HepG2 (cell line): ENCODE measurements around the gene DYNLT5.

ENCODE experiments used
- CC2D1A ChIP-seq: sonication (generic); formaldehyde crosslinking; IDR thresholded peaks from 2 replicates; pipeline ENCODE4 v1.8.1; 2023; ENCODE audit warnings: mild to moderate bottlenecking, missing genetic modification reagents
- CEBPB ChIP-seq: IDR thresholded peaks from 2 replicates; pipeline ENCODE4 v1.6.1; 2011; ENCODE audit warnings: low read depth, low read length, improper control_type of control experiment, borderline replicate concordance
- FOXC1 ChIP-seq: sonication (generic); formaldehyde crosslinking; IDR thresholded peaks from 2 replicates; pipeline ENCODE4 v1.8.0; 2022; ENCODE audit warnings: mild to moderate bottlenecking, missing genetic modification reagents, borderline replicate concordance
- MATR3 ChIP-seq: sonication (generic); formaldehyde crosslinking; IDR thresholded peaks from 2 replicates; pipeline ENCODE4 v1.4.0; 2020; ENCODE audit warnings: missing genetic modification reagents
- POLR2AphosphoS2 ChIP-seq: IDR thresholded peaks from 2 replicates; pipeline ENCODE4 v1.6.1; 2011; ENCODE audit warnings: low read depth, low read length, improper control_type of control experiment
- SRSF4 ChIP-seq: fragments of 200-400 bp; formaldehyde crosslinking; IDR thresholded peaks from one replicate; pipeline ENCODE4 v1.6.1; 2018; ENCODE audit warnings: mild to moderate bottlenecking, low read depth, low read length, moderate library complexity; ENCODE audit not compliant: poor library complexity, severe bottlenecking
- ZNF496 ChIP-seq: sonication (generic); formaldehyde crosslinking; IDR thresholded peaks from 2 replicates; pipeline ENCODE4 v1.8.1; 2023; ENCODE audit warnings: mild to moderate bottlenecking, moderate library complexity, missing genetic modification reagents; ENCODE audit not compliant: insufficient replicate concordance
- ZSCAN9 ChIP-seq: IDR thresholded peaks from 2 replicates; pipeline ENCODE4 v1.6.1; 2016; ENCODE audit warnings: borderline replicate concordance
- TF ChIP-seq, protein P1 (sequence below), 2 experiments: sonication (generic) in 1 of 2; formaldehyde crosslinking in 1 of 2; IDR thresholded peaks; 2 replicates each; pipeline versions ENCODE4 v1.4.0 to v1.6.1; 2016 to 2020; ENCODE audit warnings: borderline replicate concordance in 1 of 2, low read depth in 1 of 2, mild to moderate bottlenecking in 1 of 2, missing genetic modification reagents in 1 of 2
- TF ChIP-seq, protein P2 (sequence below): sonication (generic); formaldehyde crosslinking; IDR thresholded peaks from 2 replicates; pipeline ENCODE4 v1.5.0; 2020; ENCODE audit warnings: mild to moderate bottlenecking, missing genetic modification reagents, moderate library complexity

DNA sequence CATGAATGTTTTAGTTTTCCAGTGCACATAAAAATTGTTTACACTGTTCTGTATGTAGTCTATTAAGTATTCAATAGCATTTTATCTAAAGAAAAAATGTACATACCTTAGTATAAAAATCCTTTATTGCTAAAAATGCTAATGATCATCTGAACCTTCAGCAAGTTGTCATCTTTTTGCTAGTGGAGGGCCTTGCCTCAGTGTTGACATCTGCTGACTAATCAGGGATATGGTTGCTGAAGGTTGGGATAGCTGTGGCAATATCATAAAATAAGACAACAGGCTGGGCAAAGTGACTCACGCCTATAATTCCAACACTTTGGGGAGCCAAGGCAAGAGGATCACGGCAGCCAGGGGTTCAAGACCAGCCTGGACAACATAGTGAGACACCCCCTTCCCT, 9.0 kb downstream of the DYNLT5 start:
- TF ChIP-seq FOXC1 (CRISPR knock-in tag): no peak
- TF ChIP-seq MATR3 (CRISPR knock-in tag): no peak
- TF ChIP-seq CC2D1A (CRISPR knock-in tag): no peak
- TF ChIP-seq, protein P1, sequence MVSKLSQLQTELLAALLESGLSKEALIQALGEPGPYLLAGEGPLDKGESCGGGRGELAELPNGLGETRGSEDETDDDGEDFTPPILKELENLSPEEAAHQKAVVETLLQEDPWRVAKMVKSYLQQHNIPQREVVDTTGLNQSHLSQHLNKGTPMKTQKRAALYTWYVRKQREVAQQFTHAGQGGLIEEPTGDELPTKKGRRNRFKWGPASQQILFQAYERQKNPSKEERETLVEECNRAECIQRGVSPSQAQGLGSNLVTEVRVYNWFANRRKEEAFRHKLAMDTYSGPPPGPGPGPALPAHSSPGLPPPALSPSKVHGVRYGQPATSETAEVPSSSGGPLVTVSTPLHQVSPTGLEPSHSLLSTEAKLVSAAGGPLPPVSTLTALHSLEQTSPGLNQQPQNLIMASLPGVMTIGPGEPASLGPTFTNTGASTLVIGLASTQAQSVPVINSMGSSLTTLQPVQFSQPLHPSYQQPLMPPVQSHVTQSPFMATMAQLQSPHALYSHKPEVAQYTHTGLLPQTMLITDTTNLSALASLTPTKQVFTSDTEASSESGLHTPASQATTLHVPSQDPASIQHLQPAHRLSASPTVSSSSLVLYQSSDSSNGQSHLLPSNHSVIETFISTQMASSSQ (IDR thresholded peaks at IDR 0.05; ENCODE audit: low read depth): no peak
- TF ChIP-seq, protein P1 (CRISPR knock-in tag; IDR thresholded peaks at IDR 0.05; ENCODE audit: borderline replicate concordance): no peak
- no peak for TF ChIP-seq CEBPB
- TF ChIP-seq ZSCAN9 (CRISPR knock-in tag): no peak
- no peak for TF ChIP-seq POLR2AphosphoS2
- TF ChIP-seq SRSF4: no peak
- TF ChIP-seq ZNF496 (CRISPR knock-in tag): no peak
- TF ChIP-seq, protein P2, sequence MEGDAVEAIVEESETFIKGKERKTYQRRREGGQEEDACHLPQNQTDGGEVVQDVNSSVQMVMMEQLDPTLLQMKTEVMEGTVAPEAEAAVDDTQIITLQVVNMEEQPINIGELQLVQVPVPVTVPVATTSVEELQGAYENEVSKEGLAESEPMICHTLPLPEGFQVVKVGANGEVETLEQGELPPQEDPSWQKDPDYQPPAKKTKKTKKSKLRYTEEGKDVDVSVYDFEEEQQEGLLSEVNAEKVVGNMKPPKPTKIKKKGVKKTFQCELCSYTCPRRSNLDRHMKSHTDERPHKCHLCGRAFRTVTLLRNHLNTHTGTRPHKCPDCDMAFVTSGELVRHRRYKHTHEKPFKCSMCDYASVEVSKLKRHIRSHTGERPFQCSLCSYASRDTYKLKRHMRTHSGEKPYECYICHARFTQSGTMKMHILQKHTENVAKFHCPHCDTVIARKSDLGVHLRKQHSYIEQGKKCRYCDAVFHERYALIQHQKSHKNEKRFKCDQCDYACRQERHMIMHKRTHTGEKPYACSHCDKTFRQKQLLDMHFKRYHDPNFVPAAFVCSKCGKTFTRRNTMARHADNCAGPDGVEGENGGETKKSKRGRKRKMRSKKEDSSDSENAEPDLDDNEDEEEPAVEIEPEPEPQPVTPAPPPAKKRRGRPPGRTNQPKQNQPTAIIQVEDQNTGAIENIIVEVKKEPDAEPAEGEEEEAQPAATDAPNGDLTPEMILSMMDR (CRISPR knock-in tag): no peak
